Activated CD4-positive, alpha-beta T cell treated with anti-CD3 and anti-CD28 coated beads, Interleukin-2, Interleukin-6, amounts not matched to agents 100 ng/mL and 50 ng/mL, durations not matched to agents 16 hours and 8 hours (primary cell): ENCODE measurements around the gene BRPF3.
A peak's percentile ranks its signal among the peaks of the same experiment; 100 is the strongest.
"Not testable (repeated sequence)": the region's sequence is repeated elsewhere in the genome, so short reads cannot be mapped to it uniquely, and the experiment has no call there.

Source experiments
- DNase-seq: peaks from one replicate; pipeline ENCODE4 v3.0.0-alpha.2; 2020

Gene BRPF3

DNA sequence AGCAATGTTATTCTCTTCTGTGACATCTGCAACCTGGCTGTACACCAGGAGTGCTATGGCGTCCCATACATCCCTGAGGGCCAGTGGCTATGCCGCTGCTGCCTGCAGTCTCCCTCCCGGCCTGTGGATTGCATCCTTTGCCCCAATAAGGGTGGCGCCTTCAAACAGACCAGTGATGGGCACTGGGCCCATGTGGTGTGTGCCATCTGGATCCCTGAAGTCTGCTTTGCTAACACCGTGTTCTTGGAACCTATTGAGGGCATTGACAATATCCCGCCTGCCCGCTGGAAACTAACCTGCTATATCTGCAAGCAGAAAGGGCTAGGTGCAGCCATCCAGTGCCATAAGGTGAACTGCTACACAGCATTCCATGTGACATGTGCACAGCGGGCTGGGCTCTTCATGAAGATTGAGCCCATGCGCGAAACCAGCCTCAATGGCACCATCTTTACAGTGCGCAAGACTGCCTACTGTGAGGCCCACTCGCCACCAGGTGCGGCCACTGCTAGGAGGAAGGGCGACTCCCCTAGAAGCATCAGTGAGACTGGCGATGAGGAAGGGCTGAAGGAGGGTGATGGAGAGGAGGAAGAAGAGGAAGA is 4.6 kb downstream of the BRPF3 start:
- DNase-seq = no peak

DNA sequence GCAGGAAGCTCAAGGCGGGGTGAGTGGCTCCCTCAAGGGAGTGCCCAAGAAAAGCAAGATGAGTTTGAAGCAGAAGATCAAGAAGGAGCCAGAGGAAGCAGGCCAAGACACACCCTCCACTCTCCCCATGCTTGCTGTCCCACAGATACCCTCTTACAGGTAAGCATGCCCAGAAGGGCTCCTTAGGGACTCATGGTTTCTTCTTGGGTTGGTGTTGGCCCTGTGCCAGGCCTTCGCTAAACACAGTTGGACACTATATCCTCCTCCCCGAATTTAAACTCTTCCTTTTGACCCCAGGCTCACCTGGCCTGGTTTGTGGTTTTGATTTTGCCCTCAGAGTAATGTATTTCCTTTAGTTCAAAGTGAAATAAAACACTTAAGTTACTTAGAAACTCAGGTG is 5.1 kb downstream of the BRPF3 start:
- no peak for DNase-seq

DNA sequence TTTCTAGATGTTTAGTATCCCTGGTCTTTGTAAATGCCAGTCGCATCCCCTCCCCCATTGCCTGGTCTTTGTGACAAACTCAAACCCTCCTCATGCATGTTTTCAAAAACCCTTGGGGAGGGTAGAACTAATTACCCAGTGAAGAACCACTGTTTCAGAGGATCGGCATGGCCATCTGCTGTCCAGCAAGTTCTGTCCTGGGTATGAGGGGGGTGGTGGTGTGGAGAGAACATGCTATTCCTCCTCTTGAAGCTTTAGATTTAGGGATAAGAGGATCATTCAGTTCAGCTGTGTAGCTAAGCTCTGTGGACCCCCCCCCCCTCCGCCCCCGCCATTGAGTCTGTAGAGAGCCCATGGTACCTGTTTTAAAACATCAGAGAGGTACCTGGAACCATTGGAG is 5.6 kb downstream of the BRPF3 start:
- no peak for DNase-seq

DNA sequence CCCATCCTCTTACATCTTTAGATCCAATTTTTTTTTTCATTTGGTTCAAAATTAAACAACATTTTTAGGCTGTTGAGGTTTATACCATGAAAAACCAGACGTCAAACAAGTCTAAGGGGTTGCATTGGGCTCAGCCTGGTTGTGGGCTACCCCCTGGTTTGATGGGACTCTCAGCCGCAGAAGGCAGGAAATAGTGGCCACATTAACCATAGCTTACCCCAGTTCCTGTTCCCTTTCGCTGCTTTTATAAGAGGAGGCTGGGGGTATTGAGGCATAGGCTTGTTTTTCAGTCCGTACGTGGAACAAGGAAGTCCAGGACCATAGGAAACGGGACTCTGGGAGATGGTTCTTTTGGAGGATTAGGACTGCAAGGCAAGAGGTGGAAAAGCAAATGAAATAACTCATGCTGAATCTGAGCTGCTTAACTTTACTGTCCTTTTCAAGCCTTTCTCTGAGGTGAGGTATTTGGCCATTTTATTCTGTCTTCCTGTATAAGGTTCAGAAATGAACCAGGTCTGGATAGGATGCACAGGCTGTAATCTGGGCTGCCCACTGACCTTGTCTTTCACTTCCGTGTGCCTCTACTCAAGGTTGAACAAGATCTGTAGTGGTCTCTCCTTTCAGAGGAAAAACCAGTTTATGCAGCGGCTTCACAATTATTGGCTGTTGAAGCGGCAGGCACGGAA is 7.7 kb downstream of the BRPF3 start:
- peak; percentile 53 for DNase-seq

DNA sequence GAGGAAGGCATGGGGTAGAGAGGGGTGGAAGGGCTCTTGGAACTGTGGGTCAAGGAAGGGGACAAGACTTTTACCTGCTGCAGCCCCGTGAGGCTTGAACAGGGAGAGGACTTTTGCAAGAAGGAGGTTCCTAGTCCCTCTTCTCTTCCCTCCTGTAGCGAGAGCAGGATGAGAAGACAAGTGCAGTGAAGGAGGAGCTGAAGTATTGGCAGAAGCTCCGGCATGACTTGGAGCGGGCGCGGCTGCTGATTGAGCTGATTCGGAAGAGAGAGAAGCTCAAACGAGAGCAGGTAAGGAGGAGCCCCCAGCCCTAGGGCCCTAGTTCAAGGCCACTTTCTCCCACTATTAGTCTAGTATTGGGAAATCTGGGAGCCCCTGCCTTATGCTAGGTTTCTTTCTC is 10.6 kb downstream of the BRPF3 start:
- DNase-seq = no peak

DNA sequence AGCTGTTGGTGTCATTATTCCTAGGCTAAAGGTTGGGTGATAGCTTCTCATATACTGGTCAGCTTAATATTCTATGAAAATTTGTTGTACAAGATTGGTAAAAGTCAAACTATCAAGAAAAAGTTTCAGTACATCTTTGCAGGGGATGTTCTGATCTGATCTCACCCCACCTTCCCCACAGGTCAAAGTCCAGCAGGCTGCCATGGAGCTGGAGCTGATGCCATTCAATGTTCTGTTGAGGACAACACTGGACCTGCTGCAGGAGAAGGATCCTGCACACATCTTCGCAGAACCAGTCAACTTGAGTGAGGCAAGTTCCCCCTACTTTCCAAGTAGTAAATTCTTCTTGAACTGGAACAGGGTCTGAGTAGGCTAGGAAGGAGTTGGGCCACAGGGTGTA is 13.1 kb downstream of the BRPF3 start:
- no peak for DNase-seq

DNA sequence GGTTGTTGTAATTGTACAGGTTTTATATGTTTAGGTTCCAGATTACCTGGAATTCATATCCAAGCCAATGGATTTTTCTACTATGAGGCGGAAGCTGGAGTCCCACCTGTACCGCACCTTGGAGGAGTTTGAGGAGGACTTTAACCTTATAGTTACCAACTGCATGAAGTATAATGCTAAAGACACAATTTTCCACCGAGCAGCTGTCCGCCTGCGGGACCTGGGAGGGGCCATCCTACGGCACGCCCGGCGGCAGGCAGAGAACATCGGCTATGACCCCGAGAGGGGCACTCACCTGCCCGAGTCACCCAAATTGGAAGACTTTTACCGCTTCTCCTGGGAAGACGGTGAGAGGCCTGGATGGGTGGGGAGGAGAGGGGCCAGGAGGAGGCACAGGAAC is 13.6 kb downstream of the BRPF3 start:
- DNase-seq = no peak

DNA sequence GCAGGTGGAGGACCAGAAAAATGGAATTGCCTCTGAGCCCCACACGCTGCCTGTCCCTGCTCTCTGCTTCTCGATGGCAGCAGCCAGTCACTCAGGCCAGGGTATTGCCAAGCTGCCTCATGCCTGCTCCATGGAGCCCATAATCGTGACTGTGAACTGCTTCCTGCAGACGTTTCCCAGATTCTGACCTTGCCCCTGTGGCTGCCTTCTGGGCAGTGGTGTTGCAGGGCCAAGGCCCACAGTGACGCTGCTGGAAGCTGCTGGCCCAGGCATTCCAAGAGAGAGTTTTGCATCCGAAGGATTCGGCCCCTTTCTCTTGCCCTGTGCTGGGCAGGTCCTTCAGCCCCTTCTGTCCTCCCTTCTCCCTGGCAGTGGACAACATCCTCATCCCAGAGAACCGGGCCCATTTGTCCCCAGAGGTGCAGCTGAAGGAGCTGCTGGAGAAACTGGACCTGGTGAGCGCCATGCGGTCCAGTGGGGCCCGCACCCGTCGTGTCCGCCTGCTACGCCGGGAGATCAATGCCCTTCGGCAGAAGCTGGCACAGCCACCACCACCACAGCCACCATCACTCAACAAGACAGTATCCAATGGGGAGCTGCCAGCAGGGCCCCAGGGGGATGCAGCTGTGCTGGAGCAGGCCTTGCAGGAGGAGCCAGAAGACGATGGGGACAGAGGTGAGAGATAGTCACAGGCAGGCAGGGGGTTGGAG is 14.5 kb downstream of the BRPF3 start:
- no peak for DNase-seq

DNA sequence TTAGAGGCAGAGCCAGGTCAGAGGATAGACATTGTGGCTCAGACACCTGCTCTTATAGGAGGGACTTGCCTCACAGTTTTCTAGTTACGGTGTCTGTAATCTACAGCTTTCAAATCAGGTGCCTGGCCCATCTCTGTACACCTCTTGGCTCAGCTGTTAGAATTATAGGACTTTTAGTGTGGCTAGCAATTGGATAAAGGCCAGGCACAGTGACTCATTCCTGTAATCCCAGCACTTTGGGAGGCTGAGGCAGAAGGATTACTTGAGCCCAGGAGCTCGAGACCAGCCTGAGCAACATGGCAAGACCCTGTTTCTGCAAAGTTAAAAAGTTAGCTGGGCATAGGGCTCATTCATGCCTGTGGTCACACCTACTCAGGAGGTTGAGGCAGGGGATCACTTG is 20.0 kb downstream of the BRPF3 start:
- no peak for DNase-seq

DNA sequence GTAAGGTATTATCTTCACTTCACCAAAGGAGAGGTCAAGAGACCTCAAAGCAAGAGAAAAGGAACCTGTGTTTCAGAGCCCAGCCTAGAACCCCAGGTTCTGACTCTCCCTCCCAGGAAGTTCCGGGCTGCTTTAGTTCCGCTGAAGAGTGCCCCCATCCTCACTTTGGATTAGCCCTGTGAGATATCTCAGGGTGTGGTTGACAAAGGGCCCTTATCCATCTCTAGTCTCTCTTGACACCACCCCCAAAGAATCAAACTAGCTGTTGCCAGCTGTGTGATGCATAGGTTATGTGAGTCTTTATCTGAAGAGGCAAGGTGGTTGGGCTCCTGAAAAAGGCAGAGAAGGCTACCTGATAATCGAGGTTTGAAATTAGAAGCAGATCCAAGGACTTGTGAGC is 20.6 kb downstream of the BRPF3 start:
- DNase-seq = no peak

DNA sequence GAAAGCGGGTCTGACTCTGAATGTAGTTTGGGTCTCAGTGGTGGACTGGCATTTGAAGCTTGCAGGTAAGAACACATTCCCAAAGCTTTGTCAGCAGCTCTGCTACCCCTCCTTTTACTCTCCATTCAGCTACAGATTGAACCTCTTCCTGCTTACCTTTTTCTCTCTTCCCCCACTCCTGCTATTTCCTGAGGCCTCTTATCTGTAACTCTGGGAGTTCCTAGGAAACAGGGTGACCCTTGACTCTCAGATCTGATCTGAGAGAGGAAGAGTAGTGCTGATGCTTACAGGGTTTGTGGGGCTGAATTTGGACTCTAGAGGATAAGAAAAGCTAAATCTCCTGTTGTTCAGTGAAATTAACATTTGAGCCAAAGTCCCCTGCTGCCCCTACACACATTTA is 21.4 kb downstream of the BRPF3 start:
- no peak for DNase-seq

DNA sequence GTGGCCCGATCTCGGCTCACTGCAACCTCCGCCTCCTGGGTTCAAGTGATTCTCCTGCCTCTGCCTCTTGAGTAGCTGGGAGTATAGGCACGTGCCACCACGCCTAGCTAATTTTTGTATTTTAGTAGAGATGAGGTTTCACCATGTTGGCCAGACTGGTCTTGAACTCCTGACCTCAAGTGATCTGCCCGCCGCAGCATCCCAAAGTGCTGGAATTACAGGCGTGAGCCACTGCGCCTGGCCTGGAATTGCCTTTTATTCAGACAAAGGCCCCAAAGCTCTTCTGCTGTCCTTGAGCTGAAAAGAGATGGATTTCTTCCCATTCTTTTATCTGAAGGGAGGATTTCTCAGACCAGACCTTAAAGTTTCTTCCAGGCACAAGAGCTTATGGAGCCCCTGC is 22.0 kb downstream of the BRPF3 start:
- DNase-seq = not testable (repeated sequence)

DNA sequence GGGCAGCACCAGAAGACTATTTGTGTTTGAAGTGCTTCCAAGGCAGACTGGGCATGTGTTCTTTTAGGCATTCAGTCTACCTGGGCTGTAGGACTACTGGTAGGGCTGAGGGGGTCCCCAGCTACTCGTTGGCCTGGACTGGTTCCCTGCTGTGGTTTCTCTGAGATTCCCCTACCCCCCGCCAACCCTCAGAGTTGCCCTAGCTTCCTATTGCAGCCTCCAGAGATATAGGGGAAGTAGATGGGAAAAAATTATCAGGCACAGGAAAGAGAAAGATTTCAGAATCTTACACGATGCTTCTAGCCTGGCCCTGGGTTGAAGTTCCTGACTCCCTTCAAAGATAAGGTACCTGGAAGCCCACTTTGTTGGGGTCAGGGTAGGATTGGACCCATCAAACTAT is 22.5 kb downstream of the BRPF3 start:
- no peak for DNase-seq

DNA sequence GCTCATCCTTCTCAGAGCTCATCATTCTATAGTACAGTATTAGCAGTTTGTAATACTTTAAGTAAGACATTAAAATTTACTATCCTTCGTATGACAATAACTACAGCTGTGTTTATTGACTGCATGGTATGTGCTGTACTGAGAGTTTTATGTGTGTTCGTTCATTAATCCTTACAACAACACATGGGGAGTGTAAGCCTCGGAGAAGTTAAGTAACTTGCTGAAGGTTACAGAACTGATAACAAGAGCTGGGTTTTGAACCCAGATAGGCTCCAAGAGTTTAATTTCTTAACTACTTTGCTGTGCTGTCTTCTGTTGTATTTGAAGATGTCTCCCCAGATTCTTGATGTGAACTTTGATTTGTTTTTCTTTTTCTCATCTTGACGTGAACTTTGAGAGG is 23.7 kb downstream of the BRPF3 start:
- DNase-seq = no peak

DNA sequence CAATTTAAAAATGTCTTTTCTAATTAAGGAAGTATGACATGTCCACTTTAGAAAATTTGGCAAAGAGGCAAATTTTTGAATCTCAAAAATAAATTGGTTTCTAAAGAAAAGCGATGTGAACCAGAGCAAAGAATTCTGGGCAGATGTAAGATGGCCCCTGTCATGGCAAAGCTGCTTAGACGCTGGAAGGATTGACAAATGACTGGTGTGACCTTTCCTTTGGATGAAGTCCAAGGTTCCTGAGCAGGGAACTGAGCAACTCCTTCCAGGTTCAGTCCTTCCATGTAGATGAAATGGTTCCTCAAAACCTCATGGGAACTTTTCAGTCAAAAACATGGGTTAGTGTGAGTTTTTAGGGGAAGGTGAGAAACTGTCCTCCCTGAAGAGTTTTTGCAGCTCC is 25.1 kb downstream of the BRPF3 start:
- DNase-seq = no peak

DNA sequence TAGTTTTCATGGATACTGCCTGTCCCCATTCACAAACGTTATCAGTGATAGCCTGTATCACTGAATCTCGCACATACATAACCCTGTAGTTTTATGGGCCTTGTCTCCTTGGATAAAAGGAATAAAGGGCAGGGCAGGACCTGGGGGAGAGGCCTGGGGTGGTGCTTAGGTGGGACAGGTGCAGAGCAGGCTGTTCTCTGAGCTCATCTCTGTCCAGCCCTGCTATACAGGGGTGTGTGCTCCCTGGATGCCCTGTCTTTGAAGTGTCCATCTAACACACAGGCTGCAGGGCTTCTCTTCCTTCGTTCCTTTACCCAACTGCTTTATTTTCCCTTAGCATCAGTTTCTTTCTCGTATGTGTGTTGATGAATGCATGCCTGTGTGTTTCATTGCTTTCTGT is 26.4 kb downstream of the BRPF3 start:
- no peak for DNase-seq

DNA sequence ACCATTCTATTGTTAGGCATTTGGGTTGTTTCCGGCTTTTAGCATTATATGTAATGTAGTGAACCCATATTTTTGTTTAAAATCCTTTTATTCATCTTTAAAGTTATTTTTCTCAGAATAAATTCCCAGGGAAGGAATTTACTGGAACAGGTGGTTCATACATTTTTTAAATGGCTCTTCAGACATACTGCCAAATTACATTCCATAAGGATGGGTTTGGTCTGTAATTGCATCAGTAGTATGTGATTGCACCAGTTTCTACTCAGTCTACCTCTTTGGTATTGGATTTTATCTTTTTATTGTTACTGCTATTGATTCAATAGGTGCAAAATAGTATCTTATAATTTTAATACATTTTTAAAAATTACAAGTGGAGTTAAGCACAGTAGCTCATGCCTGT is 27.2 kb downstream of the BRPF3 start:
- DNase-seq = no peak

DNA sequence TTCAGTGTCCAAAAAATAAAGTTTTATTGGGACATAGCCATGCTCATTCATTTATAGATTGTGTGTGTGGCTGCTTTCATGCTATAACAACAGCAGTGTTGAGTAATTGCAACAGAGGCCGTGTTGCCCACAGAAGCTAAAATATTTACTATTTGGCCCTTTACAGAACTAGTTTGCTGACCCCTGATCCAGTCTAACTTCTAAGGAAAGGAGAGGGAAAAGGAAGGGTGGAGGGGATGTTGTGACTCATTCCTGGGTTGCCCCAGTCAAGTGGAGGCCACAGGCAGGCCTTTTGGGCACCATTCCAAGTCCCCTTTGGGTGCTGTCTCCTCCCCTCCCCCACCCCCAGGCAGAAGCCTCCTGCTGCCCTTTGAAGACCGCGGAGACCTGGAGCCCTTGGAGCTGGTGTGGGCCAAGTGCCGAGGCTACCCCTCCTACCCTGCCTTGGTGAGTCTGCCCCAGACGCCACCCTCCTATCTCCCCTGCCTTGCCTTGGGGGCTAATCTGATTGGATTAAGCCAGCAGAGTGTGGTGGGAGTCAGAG is 28.4 kb downstream of the BRPF3 start:
- no peak for DNase-seq

DNA sequence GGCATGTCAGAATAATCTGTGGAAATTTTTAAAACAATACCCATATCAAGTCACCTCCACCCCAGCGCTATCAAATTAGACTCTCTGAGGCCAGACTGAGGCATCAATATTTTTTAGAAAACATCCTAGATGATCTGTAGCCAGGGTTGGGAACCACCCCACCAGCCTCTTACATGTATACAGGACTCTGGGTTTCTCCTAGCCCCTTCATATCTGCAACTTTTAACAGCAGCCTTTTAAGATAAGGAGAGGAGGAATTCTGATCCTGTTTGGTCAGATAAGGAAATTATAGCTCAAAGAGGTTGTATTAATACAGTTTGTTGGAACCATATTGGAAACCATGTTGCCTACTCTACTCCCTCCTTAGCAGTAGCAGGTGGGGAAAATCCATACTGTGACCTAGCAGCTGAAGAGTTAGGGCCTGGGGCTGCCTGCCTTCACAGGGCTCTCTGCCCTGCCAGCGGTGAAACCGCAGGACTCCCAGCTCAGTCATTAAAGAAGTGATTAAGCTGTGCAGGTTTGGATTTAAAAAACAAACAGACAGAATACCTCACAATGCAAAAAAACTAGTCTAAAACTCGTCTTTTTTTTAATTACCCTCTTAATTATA is 30.0 kb downstream of the BRPF3 start:
- no peak for DNase-seq

DNA sequence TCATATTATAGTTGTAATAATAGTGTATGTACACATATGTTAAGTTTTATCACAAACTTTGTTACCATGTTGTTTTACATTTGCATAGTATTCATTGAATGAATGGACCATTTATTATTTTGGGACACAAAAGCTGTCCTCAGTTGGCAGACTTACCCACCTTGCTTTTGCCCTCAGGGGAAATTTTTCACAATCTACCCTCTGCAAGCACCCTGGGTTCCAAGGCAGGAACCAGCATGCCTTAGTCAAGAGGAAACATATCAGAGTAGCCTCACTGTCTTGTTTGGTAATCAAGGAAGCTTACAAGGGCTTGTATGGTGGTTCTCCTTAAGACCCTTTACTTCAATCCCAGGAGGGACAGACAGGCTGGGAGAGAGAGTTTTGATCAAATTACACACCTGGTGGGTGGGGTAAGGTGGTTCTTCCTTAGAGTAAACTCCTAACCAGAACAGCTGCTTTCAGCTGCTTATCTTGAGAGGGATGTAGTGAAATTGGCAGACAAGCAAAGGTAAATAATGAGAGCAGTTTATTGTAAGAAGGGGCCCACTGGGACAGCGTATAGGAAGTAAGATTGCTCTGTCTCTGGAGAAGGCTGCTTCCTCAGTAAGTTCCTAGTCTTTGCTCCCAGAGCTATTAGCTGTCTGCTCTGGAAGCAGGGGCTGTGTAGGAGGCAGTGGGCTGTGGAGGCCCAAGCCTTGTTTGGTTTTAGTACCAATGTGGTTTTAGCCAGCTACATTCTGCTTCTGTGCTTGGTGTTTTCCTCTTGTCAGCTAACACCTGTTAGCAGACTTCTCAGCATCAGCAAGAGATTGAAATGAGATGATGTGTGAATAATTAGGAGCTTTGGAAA is 31.1 kb downstream of the BRPF3 start:
- no peak for DNase-seq

DNA sequence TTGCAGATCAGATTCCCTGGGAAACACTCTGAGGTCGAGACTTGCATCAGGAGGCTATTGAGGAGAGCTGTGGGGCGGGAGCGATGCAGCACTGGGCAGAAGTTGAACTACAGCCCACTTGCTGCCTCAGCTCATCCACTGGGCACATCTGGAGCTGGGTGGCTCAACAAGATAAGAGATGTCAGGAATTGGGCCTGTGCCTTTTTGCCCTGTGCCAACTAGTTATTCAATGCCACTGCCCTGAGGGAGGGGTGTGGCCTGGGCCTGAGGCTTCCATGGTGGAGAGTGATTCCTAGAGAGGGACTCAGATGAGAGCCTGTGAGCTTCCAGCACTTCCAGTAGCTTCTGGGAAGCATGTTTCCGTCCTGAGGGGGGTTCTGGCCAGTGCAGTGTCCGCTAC is 32.7 kb downstream of the BRPF3 start:
- DNase-seq = no peak

DNA sequence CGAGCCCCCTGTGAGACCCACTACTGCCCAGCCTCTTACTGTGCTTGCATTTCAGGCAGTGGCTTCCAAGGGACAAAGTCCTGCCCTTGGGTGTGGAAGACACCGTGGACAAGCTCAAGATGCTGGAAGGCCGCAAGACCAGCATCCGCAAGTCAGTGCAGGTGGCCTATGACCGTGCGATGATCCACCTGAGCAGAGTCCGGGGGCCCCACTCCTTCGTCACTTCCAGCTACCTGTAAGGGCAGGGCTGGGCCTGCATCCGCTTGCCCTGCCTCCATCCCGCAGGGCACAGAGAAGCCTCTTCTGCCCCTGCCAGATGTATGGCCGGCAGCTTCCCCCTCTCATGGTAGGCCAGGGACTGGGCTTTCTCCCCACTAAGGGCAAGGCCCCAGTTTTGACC is 33.8 kb downstream of the BRPF3 start:
- DNase-seq = no peak

DNA sequence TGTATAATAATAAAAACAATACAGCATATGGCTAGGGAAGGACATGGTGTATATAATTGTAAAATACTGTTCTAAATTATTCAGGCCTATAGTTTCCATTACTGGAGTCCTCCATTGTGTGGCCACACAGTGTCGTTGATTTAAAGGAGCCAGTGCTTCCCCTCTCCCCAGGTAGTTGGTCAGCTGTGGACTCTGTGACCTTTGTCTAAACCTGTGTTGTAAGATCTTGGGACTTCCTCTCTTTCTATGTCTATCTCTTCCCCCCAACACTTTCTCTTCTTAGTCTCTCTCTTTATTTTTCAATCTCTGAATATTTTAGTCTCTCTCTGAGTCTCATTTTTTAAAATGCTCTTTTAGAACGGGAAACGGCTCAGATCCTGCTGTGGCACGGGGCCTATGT is 35.6 kb downstream of the BRPF3 start:
- no peak for DNase-seq
